Measurements from ENCODE around the gene C10orf71.

DNA sequence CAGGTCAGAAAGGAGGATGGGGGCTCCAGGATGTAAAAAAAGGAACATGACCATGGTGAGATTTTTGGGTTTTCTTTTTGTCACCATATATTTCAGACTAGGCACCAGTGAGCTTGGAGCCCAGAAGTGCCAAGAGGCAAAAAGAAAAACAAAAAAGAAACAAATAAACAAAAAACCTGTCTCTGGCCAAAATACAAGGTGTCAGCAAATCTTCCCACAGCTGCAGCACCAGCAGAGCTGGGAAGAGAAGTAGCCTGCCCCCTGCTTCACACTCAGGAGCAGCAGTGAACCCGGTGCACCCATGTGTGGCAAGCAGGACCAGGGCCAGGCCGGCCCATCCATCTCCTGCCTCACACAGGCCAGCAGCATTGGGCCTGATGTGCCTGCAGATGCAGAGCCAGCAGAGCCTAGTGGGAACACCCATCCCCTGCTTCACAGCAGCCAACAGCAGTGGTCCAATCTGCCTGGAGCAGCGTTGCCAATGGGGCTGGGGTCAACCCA is 34.7 kb upstream of the C10orf71 start:
- TF ChIP-seq ZNF324 (tag by site-specific recombination; IDR thresholded peaks at IDR 0.05) (no peak), ZXDB (tag by site-specific recombination; IDR thresholded peaks at IDR 0.05) (no peak), GLI2 (tag by site-specific recombination; IDR thresholded peaks at IDR 0.05; ENCODE audit: borderline replicate concordance, low read depth) (no peak), ZNF473 (tag by site-specific recombination; IDR thresholded peaks at IDR 0.05) (no peak), ZNF561 (tag by site-specific recombination; IDR thresholded peaks at IDR 0.05; ENCODE audit: borderline replicate concordance) (no peak), ZFP41 (tag by site-specific recombination; IDR thresholded peaks at IDR 0.05; ENCODE audit: borderline replicate concordance) (no peak), KLF9 (tag by site-specific recombination; IDR thresholded peaks at IDR 0.05; ENCODE audit: low read depth) (no peak)
- TF ChIP-seq, protein P1, sequence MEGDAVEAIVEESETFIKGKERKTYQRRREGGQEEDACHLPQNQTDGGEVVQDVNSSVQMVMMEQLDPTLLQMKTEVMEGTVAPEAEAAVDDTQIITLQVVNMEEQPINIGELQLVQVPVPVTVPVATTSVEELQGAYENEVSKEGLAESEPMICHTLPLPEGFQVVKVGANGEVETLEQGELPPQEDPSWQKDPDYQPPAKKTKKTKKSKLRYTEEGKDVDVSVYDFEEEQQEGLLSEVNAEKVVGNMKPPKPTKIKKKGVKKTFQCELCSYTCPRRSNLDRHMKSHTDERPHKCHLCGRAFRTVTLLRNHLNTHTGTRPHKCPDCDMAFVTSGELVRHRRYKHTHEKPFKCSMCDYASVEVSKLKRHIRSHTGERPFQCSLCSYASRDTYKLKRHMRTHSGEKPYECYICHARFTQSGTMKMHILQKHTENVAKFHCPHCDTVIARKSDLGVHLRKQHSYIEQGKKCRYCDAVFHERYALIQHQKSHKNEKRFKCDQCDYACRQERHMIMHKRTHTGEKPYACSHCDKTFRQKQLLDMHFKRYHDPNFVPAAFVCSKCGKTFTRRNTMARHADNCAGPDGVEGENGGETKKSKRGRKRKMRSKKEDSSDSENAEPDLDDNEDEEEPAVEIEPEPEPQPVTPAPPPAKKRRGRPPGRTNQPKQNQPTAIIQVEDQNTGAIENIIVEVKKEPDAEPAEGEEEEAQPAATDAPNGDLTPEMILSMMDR (tag by site-specific recombination; IDR thresholded peaks at IDR 0.05), result no peak
- TF ChIP-seq, protein P2, sequence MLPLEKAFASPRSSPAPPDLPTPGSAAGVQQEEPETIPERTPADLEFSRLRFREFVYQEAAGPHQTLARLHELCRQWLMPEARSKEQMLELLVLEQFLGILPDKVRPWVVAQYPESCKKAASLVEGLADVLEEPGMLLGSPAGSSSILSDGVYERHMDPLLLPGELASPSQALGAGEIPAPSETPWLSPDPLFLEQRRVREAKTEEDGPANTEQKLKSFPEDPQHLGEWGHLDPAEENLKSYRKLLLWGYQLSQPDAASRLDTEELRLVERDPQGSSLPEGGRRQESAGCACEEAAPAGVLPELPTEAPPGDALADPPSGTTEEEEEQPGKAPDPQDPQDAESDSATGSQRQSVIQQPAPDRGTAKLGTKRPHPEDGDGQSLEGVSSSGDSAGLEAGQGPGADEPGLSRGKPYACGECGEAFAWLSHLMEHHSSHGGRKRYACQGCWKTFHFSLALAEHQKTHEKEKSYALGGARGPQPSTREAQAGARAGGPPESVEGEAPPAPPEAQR (tag by site-specific recombination; IDR thresholded peaks at IDR 0.05), result no peak
- TF ChIP-seq, protein P3, sequence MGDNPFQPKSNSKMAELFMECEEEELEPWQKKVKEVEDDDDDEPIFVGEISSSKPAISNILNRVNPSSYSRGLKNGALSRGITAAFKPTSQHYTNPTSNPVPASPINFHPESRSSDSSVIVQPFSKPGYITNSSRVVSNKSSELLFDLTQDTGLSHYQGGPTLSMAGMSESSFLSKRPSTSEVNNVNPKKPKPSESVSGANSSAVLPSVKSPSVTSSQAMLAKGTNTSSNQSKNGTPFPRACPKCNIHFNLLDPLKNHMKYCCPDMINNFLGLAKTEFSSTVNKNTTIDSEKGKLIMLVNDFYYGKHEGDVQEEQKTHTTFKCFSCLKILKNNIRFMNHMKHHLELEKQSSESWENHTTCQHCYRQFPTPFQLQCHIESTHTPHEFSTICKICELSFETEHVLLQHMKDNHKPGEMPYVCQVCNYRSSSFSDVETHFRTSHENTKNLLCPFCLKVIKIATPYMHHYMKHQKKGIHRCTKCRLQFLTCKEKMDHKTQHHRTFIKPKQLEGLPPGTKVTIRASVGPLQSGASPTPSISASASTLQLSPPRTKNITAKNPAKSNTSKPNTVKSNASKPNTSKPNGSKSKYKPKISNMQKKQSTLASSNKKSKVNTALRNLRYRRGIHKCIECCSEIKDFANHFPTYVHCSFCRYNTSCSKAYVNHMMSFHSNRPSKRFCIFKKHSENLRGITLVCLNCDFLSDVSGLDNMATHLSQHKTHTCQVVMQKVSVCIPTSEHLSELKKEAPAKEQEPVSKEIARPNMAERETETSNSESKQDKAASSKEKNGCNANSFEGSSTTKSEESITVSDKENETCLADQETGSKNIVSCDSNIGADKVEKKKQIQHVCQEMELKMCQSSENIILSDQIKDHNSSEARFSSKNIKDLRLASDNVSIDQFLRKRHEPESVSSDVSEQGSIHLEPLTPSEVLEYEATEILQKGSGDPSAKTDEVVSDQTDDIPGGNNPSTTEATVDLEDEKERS (tag by site-specific recombination; IDR thresholded peaks at IDR 0.05), result no peak
- TF ChIP-seq, protein P4, sequence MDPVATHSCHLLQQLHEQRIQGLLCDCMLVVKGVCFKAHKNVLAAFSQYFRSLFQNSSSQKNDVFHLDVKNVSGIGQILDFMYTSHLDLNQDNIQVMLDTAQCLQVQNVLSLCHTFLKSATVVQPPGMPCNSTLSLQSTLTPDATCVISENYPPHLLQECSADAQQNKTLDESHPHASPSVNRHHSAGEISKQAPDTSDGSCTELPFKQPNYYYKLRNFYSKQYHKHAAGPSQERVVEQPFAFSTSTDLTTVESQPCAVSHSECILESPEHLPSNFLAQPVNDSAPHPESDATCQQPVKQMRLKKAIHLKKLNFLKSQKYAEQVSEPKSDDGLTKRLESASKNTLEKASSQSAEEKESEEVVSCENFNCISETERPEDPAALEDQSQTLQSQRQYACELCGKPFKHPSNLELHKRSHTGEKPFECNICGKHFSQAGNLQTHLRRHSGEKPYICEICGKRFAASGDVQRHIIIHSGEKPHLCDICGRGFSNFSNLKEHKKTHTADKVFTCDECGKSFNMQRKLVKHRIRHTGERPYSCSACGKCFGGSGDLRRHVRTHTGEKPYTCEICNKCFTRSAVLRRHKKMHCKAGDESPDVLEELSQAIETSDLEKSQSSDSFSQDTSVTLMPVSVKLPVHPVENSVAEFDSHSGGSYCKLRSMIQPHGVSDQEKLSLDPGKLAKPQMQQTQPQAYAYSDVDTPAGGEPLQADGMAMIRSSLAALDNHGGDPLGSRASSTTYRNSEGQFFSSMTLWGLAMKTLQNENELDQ (tag by site-specific recombination; IDR thresholded peaks at IDR 0.05; ENCODE audit: low read depth), result no peak
- TF ChIP-seq, protein P5, sequence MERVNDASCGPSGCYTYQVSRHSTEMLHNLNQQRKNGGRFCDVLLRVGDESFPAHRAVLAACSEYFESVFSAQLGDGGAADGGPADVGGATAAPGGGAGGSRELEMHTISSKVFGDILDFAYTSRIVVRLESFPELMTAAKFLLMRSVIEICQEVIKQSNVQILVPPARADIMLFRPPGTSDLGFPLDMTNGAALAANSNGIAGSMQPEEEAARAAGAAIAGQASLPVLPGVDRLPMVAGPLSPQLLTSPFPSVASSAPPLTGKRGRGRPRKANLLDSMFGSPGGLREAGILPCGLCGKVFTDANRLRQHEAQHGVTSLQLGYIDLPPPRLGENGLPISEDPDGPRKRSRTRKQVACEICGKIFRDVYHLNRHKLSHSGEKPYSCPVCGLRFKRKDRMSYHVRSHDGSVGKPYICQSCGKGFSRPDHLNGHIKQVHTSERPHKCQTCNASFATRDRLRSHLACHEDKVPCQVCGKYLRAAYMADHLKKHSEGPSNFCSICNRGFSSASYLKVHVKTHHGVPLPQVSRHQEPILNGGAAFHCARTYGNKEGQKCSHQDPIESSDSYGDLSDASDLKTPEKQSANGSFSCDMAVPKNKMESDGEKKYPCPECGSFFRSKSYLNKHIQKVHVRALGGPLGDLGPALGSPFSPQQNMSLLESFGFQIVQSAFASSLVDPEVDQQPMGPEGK (tag by site-specific recombination; IDR thresholded peaks at IDR 0.05), result no peak
- TF ChIP-seq, protein P6, sequence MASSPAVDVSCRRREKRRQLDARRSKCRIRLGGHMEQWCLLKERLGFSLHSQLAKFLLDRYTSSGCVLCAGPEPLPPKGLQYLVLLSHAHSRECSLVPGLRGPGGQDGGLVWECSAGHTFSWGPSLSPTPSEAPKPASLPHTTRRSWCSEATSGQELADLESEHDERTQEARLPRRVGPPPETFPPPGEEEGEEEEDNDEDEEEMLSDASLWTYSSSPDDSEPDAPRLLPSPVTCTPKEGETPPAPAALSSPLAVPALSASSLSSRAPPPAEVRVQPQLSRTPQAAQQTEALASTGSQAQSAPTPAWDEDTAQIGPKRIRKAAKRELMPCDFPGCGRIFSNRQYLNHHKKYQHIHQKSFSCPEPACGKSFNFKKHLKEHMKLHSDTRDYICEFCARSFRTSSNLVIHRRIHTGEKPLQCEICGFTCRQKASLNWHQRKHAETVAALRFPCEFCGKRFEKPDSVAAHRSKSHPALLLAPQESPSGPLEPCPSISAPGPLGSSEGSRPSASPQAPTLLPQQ (tag by site-specific recombination; IDR thresholded peaks at IDR 0.05), result no peak
